ENCODE measurements around the gene FAM184B.

Gene FAM184B

DNA sequence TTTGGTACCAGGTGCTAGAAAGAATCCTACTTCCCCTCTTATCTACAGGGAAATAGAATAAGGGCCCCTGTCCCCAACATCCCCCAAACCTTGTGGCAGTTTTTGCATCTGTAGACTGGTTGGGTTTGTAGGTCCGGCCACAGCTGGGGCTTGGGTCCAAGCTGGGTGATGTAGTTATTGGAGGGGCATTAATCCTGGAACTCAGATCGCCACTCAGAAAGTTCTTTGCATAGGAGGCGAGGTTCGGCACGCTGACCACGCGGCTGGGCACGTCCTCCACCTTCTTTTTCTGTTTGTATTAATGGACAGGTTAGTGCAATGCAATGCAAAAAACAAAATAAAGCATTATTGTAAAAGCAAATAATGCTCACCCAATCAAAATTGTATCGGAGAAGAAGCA lies 147.8 kb downstream of the FAM184B start:
- TF ChIP-seq, protein P1, sequence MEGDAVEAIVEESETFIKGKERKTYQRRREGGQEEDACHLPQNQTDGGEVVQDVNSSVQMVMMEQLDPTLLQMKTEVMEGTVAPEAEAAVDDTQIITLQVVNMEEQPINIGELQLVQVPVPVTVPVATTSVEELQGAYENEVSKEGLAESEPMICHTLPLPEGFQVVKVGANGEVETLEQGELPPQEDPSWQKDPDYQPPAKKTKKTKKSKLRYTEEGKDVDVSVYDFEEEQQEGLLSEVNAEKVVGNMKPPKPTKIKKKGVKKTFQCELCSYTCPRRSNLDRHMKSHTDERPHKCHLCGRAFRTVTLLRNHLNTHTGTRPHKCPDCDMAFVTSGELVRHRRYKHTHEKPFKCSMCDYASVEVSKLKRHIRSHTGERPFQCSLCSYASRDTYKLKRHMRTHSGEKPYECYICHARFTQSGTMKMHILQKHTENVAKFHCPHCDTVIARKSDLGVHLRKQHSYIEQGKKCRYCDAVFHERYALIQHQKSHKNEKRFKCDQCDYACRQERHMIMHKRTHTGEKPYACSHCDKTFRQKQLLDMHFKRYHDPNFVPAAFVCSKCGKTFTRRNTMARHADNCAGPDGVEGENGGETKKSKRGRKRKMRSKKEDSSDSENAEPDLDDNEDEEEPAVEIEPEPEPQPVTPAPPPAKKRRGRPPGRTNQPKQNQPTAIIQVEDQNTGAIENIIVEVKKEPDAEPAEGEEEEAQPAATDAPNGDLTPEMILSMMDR (IDR thresholded peaks at IDR 0.05; ENCODE audit: low read depth, low read length) = no peak
- H3K4me3 ChIP-seq (ENCODE audit: low read depth, low read length) = no peak overlapping the region
- in situ Hi-C loops (cut with HindIII; ENCODE audit: low sequenced_read_pairs) = no loop called here
- DNase-seq (ENCODE audit: low read depth, low spot score) = no peak

DNA sequence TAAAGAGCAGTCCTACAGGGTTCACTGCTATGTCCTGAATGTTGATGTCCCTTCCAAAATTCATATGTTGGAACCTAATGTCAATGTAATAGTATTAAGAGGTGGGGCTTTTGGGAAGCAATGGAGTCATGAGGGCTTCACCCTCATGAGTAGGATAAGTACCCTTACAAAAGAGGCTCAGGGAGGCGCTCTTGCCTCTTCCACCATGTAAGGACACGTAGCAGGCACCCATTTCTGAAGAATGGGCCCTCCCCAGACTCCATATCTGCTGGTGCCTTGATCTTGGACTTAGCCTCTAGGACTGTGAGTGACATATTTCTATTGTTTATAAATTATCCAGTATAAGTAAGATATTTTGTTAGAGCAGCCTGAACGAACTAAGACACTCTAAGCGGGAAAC lies 151.2 kb downstream of the FAM184B start:
- TF ChIP-seq, protein P1 (IDR thresholded peaks at IDR 0.05; ENCODE audit: low read depth, low read length) = no peak
- in situ Hi-C loops (cut with HindIII; ENCODE audit: low sequenced_read_pairs) = no loop called here
- H3K4me3 ChIP-seq (ENCODE audit: low read depth, low read length) = no peak overlapping the region
- DNase-seq (ENCODE audit: low read depth, low spot score) = no peak

DNA sequence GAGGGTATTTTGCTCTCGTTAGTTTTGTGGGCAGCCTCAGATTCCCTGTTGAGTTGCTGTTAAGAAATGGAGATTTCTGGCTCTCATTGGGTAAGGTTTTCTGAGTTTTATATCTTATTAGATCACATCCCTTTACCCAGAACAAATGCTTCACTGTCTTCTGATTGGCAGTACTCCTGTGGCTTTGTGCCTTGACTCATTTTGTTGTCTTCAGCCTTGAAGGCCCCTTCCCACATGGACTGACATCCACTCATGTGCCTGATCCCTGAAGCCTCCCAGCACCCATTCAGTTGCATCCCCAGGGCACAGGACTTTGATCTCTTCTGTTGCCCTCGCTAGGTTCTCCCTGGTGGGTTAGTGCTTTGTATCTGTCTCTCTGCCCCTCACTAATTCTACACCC lies 156.6 kb downstream of the FAM184B start:
- in situ Hi-C loops (cut with HindIII; ENCODE audit: low sequenced_read_pairs) = no loop called here
- H3K4me3 ChIP-seq (ENCODE audit: low read depth, low read length) = no peak overlapping the region
- no peak for DNase-seq (ENCODE audit: low read depth, low spot score)
- TF ChIP-seq, protein P1 (IDR thresholded peaks at IDR 0.05; ENCODE audit: low read depth, low read length) = no peak

DNA sequence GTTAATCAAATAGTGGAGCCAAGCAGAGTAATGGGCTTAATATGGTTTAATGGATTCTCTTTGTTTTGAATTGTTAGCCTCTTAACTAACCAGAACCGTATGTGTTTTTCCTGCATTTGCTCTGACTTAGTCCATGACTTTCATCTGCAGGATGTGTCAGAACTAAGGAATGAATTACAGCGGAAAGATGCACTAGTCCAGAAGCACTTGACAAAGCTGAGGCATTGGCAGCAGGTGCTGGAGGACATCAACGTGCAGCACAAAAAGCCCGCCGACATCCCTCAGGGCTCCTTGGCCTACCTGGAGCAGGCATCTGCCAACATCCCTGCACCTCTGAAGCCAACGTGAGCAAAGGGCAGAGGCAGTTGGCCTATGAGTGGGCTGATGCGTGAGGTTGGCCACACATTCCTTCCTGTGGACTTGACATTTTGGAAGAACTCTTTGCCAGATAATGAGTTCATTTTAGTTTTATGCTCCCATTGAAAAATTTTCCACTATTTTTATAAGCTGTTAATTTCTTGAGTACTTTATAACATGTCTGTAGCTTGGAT lies 157.9 kb downstream of the FAM184B start:
- TF ChIP-seq, protein P1 (IDR thresholded peaks at IDR 0.05; ENCODE audit: low read depth, low read length) = no peak
- in situ Hi-C loops (cut with HindIII; ENCODE audit: low sequenced_read_pairs) = no loop called here
- no peak for DNase-seq (ENCODE audit: low read depth, low spot score)
- H3K4me3 ChIP-seq (ENCODE audit: low read depth, low read length) = no peak overlapping the region

DNA sequence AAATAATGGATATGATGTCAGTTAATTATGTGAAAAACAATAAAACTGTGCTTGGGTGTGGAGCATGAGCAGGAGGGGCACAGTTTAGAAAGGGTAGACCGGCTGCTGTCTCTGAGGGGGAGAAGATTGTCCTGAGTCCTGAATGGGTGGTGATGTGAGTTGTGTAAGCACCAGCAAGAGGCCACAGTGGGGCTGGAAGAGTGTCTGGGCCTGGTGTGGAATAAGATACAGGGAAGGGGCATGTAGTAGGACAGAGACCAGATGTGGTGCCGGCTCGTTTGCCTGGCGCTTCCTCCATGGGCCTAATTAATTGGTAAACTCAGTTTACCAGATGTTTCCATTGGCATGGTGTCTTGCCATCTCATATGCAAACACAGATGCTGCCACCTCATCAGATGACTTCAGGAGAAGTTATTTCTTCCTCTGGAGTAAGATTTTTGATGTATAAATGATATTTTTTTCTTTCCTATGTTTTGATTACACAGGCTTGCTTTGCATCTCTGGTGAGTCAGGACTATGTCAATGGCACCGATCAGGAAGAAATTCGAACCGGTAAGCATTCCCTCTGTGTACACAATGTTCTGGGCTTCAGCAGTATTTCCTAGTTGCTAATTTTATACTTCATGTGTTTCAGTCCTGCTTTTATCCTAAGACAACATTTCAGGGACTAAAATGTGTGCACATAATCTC lies 161.9 kb downstream of the FAM184B start:
- TF ChIP-seq, protein P1 (IDR thresholded peaks at IDR 0.05; ENCODE audit: low read depth, low read length) = no peak
- H3K4me3 ChIP-seq (ENCODE audit: low read depth, low read length) = no peak overlapping the region
- in situ Hi-C loops (cut with HindIII; ENCODE audit: low sequenced_read_pairs) = no loop called here
- peak; percentile 36 for DNase-seq (ENCODE audit: low read depth, low spot score)

DNA sequence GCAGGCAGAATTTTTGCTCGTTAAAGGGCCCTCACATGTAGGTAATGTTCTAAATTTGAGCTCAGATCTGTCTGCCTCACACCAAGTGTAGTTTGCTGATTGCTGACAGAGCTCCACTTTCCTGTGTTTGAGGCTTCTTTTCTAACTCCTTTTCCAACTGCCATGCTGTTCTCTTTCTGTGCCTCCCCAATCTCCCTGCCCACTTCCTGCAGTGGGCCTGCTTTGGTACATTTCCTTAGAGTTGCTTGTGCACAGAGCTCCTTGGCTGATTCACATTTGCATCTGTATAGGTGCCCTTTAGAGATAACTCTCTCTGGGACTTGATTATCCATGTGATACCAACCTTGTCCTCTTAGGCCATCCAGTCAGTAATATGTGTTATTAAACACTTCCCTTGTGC lies 162.5 kb downstream of the FAM184B start:
- in situ Hi-C loops (cut with HindIII; ENCODE audit: low sequenced_read_pairs) = no loop called here
- no peak overlapping the region for H3K4me3 ChIP-seq (ENCODE audit: low read depth, low read length)
- TF ChIP-seq, protein P1 (IDR thresholded peaks at IDR 0.05; ENCODE audit: low read depth, low read length) = no peak
- DNase-seq (ENCODE audit: low read depth, low spot score) = no peak
